Brain microvascular endothelial cell (primary cell): ENCODE data around the gene NTNG1.

Experiments used
- DNase-seq: peaks from one replicate; pipeline ENCODE4 v3.0.0-alpha.2; 2020
- H3K27ac ChIP-seq: fragments of 250-450 bp; sonication (Bioruptor Pico); 2 replicates; pipeline ENCODE4 v1.5.1; 2020; ENCODE audit warnings: mild to moderate bottlenecking, moderate library complexity
- H3K27me3 ChIP-seq: fragments of 250-450 bp; sonication (Bioruptor Pico); replicated peaks from 2 replicates; pipeline ENCODE4 v1.5.1; 2020; ENCODE audit warnings: mild to moderate bottlenecking
- H3K36me3 ChIP-seq: fragments of 250-450 bp; sonication (Bioruptor Pico); replicated peaks from 2 replicates; pipeline ENCODE4 v1.5.1; 2020; ENCODE audit warnings: mild to moderate bottlenecking
- H3K4me3 ChIP-seq: 2 replicates; pipeline ENCODE4 v1.5.1; 2011; ENCODE audit warnings: low read depth, mild to moderate bottlenecking, control low read depth, low read length, moderate library complexity
- in situ Hi-C: cut with HindIII; loops from 2 replicates; pipeline ENCODE4 v1.10.0; 2017; ENCODE audit warnings: low sequenced_read_pairs, low pct_ligation_motif_present
- TF ChIP-seq, protein P1 (sequence below): IDR thresholded peaks from 2 replicates; pipeline ENCODE4 v1.5.1; 2011; ENCODE audit warnings: low read depth, mild to moderate bottlenecking, moderate library complexity, low read length, control low read depth, inconsistent platforms; ENCODE audit errors: missing control alignments

NTNG1 gene

DNA sequence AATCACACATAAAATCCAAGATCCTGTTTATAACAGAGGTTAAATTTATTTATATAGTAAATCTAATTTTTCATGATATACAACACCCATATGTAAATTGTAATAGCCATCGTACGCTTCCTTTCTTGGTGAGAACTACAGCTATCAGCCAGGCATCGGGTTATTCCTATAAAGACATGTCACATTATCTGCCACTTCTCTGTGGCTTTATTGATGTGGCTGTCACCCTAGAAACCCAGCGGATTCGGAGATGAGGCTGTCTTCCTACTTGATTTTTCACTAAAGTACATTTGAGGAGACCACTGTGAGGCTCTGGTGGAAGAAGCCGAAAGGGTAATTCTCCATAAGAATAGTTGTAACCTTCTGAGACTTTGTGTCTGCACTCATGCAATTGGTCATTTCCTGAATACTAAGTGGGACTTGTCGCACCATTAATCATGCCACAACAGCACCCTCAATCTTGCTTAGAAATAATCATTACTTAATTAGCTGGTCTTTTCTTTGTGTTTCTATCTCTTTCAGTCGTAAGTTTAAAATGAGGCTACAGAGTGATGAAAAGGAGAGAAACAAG is 106.0 kb downstream of the NTNG1 start:
- no peak overlapping the region for H3K4me3 ChIP-seq
- TF ChIP-seq, protein P1, sequence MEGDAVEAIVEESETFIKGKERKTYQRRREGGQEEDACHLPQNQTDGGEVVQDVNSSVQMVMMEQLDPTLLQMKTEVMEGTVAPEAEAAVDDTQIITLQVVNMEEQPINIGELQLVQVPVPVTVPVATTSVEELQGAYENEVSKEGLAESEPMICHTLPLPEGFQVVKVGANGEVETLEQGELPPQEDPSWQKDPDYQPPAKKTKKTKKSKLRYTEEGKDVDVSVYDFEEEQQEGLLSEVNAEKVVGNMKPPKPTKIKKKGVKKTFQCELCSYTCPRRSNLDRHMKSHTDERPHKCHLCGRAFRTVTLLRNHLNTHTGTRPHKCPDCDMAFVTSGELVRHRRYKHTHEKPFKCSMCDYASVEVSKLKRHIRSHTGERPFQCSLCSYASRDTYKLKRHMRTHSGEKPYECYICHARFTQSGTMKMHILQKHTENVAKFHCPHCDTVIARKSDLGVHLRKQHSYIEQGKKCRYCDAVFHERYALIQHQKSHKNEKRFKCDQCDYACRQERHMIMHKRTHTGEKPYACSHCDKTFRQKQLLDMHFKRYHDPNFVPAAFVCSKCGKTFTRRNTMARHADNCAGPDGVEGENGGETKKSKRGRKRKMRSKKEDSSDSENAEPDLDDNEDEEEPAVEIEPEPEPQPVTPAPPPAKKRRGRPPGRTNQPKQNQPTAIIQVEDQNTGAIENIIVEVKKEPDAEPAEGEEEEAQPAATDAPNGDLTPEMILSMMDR, result no peak
- H3K27me3 ChIP-seq, result no peaks in the 10 kb centered on the region
- in situ Hi-C loops, result no loop called here
- H3K36me3 ChIP-seq, result no peaks in the 10 kb centered on the region
- no peak for DNase-seq
- H3K27ac ChIP-seq, result no peak overlapping the region

DNA sequence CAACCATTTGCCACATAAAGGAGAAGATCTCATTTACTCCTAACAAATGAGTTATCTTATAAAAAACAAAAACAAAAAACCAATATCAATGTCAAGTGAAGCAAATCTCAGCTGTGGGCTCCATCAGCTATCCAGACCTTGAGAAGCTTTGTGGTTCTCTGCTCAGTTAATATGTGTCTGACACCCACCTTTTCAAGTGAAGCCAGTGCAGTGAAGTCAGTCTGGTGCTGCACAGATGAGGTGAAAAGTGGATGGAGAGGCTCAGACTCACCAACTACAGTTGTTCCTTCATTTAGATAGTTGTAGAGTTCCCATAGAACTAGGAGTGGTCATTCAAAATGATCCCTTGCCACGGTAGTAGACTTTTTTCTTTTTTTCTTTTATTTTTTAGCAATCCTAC is 106.8 kb downstream of the NTNG1 start:
- no peak overlapping the region for H3K4me3 ChIP-seq
- TF ChIP-seq, protein P1, result no peak
- H3K27me3 ChIP-seq, result no peaks in the 10 kb centered on the region
- H3K36me3 ChIP-seq, result no peaks in the 10 kb centered on the region
- no peak overlapping the region for H3K27ac ChIP-seq
- DNase-seq, result no peak
- in situ Hi-C loops, result no loop called here

GRCh38 chr1:107250169-107250568 is 109.3 kb downstream of the NTNG1 start:
- TF ChIP-seq, protein P1, result no peak
- in situ Hi-C loops, result no loop called here
- no peak for DNase-seq
- H3K4me3 ChIP-seq, result no peak overlapping the region
- H3K27me3 ChIP-seq, result no peaks in the 10 kb centered on the region
- H3K27ac ChIP-seq, result no peak overlapping the region
- no peaks in the 10 kb centered on the region for H3K36me3 ChIP-seq

DNA sequence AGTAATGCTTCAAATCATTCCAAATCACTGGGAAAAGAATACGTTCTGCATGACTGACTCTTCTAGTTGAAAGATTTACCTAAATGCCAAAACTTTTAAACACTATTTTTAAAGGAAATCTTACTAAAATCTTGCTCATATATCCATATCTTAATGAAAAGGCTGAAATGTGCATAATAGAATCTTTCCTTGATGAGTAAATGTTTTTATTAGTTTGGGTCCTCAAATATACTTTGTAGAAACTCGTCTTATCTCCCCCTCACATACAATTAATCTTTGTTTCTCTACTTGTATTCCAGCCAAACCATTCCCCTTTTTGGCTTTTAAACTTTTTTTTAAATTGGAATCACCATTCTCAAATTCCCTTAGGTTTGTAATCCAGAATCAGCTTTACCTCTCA is 110.2 kb downstream of the NTNG1 start:
- Histone ChIP-seq H3K27ac (no peak overlapping the region), H3K4me3 (no peak overlapping the region), H3K27me3 (no peaks in the 10 kb centered on the region), H3K36me3 (no peaks in the 10 kb centered on the region)
- TF ChIP-seq, protein P1, result no peak
- DNase-seq, result no peak
- in situ Hi-C loops, result no loop called here

GRCh38 chr1:107251839-107252238 is 111.0 kb downstream of the NTNG1 start:
- Histone ChIP-seq H3K36me3 (no peaks in the 10 kb centered on the region), H3K27ac (no peak overlapping the region), H3K4me3 (no peak overlapping the region), H3K27me3 (no peaks in the 10 kb centered on the region)
- in situ Hi-C loops, result no loop called here
- TF ChIP-seq, protein P1, result no peak
- DNase-seq, result no peak

- Histone ChIP-seq H3K27ac (no peak overlapping the region), H3K27me3 (no peaks in the 10 kb centered on the region), H3K4me3 (no peak overlapping the region), H3K36me3 (no peaks in the 10 kb centered on the region)
- in situ Hi-C loops, result no loop called here
- TF ChIP-seq, protein P1, result no peak
- DNase-seq, result no peak
These were observed 111.4 kb downstream of the NTNG1 start for GRCh38 chr1:107252271-107252670.
